Choroid plexus epithelial cell (primary cell): ENCODE results near the gene BAIAP3.

Experiments used
- DNase-seq: peaks from one replicate; pipeline ENCODE4 v3.0.0-alpha.2; 2010; ENCODE audit warnings: low read depth
- H3K4me3 ChIP-seq: 2 replicates; pipeline ENCODE4 v1.5.1; 2011; ENCODE audit warnings: low read depth, mild to moderate bottlenecking, control low read depth, low read length, moderate library complexity
- TF ChIP-seq, protein P1 (sequence below): conservative IDR thresholded peaks from 2 replicates; pipeline ENCODE4 v1.5.1; 2011; ENCODE audit warnings: low read depth, mild to moderate bottlenecking, control low read depth, inconsistent platforms, low read length, moderate library complexity

BAIAP3 gene

DNA sequence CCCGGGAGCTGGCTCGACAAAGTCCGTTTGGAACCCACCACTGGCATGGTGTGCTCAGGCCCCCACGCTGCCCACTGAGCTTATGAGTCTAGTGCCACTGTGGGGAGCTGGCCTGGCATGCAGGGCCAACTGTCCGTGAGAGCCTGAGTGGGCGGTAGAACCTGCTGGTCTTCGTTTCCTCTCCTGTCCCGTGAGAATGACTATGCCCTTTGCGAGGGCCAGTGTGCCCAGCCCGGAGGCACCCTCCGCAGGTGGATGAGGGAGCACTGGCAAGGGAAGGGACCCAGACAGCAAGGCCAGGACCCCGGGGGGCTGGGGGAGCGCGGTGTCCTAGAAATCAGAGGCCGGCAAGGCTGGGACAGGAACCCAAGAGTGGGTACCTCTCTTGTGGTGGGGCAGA lies 3.2 kb downstream of the BAIAP3 start:
- DNase-seq, result no peak
- TF ChIP-seq, protein P1, sequence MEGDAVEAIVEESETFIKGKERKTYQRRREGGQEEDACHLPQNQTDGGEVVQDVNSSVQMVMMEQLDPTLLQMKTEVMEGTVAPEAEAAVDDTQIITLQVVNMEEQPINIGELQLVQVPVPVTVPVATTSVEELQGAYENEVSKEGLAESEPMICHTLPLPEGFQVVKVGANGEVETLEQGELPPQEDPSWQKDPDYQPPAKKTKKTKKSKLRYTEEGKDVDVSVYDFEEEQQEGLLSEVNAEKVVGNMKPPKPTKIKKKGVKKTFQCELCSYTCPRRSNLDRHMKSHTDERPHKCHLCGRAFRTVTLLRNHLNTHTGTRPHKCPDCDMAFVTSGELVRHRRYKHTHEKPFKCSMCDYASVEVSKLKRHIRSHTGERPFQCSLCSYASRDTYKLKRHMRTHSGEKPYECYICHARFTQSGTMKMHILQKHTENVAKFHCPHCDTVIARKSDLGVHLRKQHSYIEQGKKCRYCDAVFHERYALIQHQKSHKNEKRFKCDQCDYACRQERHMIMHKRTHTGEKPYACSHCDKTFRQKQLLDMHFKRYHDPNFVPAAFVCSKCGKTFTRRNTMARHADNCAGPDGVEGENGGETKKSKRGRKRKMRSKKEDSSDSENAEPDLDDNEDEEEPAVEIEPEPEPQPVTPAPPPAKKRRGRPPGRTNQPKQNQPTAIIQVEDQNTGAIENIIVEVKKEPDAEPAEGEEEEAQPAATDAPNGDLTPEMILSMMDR, result no peak
- no peak overlapping the region for H3K4me3 ChIP-seq

DNA sequence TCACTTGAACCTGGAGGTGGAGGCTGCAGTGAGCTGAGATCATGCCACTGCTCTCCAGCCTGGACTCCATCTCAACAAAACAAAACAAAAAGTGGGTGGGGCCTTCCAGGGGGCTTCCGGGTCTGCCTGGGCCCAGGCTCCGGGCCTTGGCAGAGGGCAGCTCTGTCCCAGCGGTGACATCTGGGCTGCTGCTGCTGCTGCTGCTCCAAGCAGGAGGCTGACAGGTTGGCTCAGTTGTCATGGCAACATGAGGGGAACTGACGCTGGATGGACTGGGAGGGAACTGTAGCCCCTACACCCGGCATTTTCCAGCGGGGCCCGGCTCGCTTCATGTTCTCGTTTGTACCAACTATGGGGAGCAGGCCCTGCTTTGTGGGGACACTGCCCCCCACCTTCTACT lies 4.0 kb downstream of the BAIAP3 start:
- H3K4me3 ChIP-seq, result no peak overlapping the region
- DNase-seq, result no peak
- TF ChIP-seq, protein P1, result no peak

DNA sequence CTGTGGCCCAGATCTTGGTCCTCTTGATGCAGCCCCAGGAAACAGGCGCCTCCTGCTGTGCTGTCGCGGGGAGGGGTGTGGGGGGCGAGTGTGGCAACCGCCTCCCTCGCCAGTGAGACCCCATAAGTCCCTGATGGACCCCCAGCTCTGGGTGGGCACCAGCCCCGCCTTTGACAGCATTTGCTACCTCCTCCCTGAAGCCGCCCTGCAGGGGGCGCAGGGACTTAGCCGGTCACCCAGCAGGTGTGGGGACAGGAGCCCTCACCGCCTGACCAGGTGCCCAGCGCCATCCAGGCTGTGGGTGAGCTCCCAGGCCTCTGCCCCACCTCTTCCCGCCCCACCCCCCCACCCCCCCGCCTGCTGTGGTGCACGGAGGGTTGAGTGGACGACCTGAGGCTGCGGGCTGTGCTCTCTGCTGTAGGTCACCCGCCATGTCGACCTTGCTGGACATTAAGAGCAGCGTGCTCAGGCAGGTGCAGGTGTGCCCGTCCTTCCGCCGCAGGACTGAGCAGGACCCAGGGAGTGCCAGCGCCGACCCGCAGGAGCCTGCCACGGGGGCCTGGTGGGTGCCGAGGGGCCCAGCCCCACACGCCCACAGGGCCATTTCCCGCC lies 4.8 kb downstream of the BAIAP3 start:
- no peak for DNase-seq

DNA sequence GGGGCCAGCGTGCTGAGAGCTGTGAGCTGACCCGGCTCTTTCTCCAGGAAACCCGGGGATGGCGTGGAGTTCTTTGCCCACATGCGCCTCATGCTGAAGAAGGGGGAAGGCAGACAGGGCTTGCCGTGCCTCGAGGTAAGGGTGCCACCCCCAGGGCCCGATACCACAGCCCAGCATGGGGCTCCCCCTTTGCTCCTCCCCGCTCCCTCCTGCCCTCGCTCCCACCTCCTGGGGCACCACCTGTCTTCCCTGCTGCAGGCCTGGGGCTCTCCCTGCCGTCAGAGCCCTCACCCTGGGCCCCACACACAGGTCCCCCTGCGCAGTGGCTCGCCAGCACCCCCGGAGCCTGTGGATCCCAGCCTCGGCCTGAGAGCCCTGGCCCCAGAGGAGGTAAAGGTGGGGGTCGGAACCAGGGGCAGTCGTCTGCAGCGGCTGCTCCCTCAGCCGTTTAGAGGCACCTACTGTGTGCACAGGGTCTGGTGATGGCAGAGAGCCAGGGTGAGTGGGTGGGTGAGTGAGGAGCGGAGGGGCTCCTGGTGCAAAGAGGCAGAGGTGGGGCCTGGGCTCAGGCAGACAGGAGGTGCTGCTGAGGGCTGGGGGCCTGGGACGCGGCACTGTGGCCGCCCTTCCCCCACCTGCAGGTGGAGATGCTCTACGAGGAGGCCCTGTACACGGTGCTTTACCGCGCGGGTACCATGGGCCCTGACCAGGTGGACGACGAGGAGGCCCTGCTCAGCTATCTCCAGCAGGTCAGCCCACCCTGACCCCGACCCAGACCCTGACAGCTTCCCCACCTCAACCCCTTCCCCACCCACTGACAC lies 5.6 kb downstream of the BAIAP3 start:
- TF ChIP-seq, protein P1, result no peak
- H3K4me3 ChIP-seq, result no peak overlapping the region
- DNase-seq, result no peak

More for the DNA sequence above, 4.8 kb downstream of the BAIAP3 start:
- TF ChIP-seq, protein P1, result peak; percentile 40
- no peak overlapping the region for H3K4me3 ChIP-seq

DNA sequence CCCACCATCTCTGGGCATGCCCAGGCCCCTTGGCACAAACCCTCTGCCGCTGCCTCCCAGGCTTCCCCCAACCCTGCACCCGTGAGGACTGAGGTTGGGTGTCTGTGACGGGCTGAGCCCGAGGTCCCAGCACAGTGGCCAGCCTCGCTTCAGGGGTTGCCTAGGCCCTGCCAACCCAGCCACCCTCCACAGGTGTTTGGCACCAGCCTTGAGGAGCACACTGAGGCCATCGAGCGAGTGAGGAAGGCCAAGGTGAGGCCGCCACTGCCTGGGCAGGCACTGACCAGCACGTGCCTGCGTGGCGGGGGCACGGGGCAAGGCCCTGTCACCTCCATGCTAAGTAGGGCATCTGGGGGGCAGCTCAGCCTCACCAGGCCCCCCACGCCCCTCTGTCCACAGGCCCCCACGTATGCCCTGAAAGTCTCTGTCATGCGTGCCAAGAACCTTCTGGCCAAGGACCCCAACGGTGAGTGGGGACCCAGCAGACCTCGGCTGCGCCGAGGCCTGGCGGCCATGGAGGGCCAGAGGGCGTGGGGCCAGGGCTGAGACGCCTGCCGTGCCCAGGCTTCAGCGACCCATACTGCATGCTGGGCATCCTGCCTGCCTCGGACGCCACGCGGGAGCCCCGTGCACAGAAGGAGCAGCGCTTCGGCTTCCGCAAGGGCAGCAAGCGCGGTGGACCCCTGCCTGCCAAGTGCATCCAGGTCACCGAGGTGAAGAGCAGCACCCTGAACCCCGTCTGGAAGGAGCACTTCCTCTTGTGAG lies 7.5 kb downstream of the BAIAP3 start:
- DNase-seq, result no peak
- H3K4me3 ChIP-seq, result no peak overlapping the region
- TF ChIP-seq, protein P1, result no peak

DNA sequence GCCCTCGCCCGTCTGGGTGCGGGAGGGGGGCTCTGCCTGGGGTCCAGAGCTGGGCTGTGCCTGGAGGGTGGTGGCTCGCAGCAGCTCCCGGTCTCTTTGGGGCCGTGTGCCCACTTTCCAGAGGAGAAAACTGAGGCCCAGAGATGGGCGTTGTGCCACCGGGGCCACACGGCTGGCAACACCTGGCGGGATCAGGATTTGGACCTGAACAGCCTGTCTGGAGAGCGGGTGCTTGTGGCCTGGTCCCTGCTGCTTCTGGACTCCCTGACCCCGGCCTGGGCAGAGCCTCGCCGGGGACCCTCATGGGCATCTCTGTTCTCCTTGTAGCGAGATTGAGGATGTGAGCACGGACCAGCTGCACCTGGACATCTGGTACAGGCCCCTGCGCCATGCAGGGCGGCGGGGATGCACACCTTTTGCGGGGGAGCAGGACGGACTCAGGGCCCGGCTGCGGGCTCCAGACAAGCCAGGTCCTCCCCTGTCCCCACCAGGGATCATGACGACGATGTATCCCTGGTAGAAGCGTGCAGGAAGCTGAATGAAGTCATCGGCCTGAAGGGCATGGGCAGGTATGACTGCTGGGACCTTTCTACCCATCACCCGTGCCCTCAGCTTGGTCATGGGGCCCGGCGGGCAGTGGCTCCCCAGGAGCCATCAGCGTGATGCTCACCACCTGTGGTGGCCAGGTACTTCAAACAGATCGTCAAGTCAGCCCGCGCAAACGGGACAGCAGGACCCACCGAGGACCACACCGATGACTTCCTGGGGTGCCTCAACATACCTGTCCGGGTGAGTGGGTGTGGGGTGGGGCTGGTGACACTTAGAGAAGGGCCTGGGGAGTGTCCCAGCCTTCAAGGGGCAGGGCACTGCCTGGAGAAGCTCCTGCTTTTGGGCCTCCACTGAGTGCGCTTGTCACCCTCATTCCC lies 8.3 kb downstream of the BAIAP3 start:
- H3K4me3 ChIP-seq, result no peak overlapping the region
- TF ChIP-seq, protein P1, result no peak
- no peak for DNase-seq
